ENCODE results near the gene TMEM69.

GRCh38 chr1:45643321-45643720 lies 44.7 kb upstream of the TMEM69 start:
- TF ChIP-seq CTCF (IDR thresholded peaks at IDR 0.05): no peak
- no peak for TF ChIP-seq POLR2AphosphoS5 (IDR thresholded peaks at IDR 0.05)
- no peak for TF ChIP-seq POLR2A (IDR thresholded peaks at IDR 0.05)
- TF ChIP-seq EP300 (IDR thresholded peaks at IDR 0.05): no peak
